GM21529 (cell line): ENCODE data around the gene TMEM150C.
A peak's percentile ranks its signal among the peaks of the same experiment; 100 is the strongest.
"Not testable (repeated sequence)": the region's sequence is repeated elsewhere in the genome, so short reads cannot be mapped to it uniquely, and the experiment has no call there.

ENCODE experiments used
- ATAC-seq: cut with Tn5 transposase; IDR thresholded peaks from one replicate; pipeline ENCODE4 v1.9.1; 2021; ENCODE audit not compliant: unreplicated experiment

Gene TMEM150C

DNA sequence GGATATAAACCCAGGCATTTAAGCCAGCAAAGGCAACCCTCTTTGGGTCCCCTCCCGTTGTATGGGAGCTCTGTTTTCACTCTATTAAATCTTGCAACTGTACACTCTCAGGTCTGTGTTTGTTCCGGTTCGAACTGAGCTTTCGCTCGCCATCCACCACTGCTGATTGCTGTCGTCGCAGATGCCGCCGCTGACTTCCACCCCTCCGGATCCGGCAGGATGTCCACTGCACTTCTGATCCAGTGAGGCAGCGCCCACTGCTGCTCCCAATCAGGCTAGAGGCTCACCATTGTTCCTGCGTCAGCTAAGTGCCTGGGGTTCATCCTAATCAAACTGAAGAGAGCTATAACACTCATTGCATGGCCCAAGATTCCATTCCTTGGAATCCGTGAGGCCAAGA is 82.2 kb downstream of the TMEM150C start:
- ATAC-seq: no peak

DNA sequence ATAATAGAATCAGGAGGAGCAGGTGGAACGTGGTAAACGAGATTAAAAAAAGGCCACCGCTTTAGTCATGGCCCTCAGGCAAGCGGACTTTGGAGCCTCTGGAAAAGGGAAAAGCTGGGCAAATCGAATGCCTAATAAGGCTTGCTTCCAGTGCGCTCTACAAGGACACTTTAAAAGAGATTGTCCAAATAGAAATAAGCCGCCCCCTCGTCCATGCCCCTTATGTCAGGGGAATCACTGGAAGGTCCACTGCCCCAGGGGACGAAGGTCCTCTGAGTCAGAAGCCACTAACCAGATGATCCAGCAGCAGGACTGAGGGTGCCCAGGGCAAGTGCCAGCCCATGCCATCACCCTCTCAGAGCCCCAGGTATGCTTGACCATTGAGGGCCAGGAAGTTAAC is 84.3 kb downstream of the TMEM150C start:
- not testable (repeated sequence) for ATAC-seq

- ATAC-seq: not testable (repeated sequence)
Measured at GRCh38 chr4:82475931-82476330, 85.9 kb downstream of the TMEM150C start.

GRCh38 chr4:82473621-82474164 is 88.1 kb downstream of the TMEM150C start:
- no peak for ATAC-seq

- ATAC-seq: not testable (repeated sequence)
Measured at GRCh38 chr4:82473080-82473479, 88.7 kb downstream of the TMEM150C start.

- ATAC-seq: no peak
Measured at GRCh38 chr4:82469791-82470345, 91.9 kb downstream of the TMEM150C start.

- no peak for ATAC-seq
Measured at GRCh38 chr4:82467471-82467870, 94.3 kb downstream of the TMEM150C start.

- ATAC-seq: no peak
Measured at GRCh38 chr4:82463221-82463620, 98.6 kb downstream of the TMEM150C start.

- no peak for ATAC-seq
Measured at GRCh38 chr4:82462415-82462831, 99.4 kb downstream of the TMEM150C start.

DNA sequence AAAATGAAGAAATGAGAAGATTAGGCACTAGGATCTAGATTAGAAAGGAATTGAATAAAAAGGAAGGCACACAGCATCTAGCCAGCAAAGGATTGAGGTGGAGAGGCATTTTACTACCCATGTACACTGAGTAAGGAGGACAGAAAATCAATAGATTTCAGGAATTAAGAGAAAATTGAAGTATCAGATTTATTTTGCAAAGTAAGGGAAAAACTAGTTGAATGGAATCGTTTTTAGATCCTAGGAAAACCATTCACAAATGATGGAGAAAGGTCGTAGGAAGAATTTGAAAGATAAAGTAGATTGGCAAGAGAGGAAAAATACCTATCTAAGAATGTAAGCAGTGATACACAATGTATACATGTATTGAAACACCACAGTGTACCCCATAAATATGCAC is 100.1 kb downstream of the TMEM150C start:
- ATAC-seq: no peak

- ATAC-seq: peak; percentile 51
Measured at GRCh38 chr4:82458729-82459128, 103.1 kb downstream of the TMEM150C start.

DNA sequence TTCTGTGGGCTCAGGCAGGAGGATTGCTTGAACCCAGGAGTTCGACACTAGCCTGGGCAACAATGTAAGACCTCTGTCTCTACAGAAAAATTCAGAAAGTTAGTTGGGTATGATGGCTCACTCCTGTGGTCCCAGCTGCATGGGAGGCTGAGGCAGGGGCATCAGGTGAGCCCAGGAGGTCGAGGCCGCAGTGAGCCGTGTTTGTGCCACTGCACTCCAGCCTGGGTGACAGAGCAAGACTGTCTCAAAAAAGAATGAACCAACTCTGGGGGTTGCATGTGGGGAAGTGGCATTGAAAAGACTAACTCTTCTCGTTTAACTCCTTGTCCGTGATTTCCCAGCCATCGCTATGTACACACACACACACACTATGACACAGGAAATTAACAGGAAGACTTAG is 104.5 kb downstream of the TMEM150C start:
- no peak for ATAC-seq

DNA sequence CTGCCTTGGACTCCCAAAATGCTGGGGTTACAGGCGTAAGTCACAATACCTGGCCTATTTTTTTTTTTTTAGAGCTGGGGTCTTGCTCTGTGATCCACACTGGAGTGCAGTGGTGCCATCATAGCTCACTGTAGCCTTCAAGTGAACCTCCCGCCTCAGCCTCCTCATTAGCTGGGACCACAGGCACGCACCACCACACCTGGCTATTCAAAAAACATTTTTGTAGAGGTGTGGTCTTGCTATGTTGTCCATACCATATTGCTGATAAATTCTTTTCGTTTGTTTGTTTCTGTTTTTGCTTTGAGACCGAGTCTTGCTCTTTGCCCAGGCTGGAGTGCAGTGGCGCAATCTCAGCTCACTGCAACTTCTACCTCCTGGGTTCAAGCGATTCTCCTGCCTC is 109.8 kb downstream of the TMEM150C start:
- ATAC-seq: no peak

GRCh38 chr4:82450966-82451755 is 110.6 kb downstream of the TMEM150C start:
- no peak for ATAC-seq

- no peak for ATAC-seq
Measured at GRCh38 chr4:82447886-82448285, 113.9 kb downstream of the TMEM150C start.

DNA sequence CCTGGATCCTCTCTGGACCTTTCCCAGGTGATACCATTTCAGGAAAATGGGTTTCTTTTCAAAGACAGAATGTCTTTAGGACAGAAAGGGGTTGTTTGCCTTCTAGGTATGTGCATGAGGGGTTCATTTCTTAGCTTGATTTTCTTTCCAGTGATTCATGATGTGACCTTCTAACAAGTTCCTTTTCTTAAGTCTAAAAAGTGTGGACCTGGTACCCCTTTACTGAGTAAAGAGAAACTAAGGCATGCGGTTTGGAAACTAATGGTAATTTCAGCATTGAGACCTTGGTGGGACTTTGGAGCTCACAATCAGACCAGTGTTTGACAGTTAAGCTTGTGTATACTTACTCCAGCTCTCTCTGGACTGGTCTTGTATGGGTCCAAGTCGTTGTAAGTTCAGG is 122.7 kb downstream of the TMEM150C start:
- no peak for ATAC-seq

- no peak for ATAC-seq
Measured at GRCh38 chr4:82437285-82438005, 124.3 kb downstream of the TMEM150C start.

DNA sequence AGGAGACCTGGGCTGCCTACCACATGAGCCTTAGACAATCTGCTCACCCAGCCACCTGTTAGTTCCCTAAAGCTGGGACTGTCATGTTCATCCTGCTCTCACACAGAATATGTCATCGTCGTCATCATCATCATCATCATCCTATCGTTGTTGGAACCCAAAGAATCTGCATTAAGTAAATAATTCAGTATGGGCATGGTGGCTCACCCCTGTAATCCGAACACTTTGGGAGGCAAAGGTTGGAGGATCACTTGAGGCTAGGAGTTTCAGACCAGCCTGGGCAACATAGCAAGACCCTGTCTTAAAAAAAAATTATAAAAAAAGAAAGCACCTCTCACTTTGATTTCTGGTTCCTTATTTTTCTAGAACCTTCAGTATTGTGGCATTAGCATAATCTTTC is 125.0 kb downstream of the TMEM150C start:
- ATAC-seq: no peak

GRCh38 chr4:82436130-82436529 is 125.7 kb downstream of the TMEM150C start:
- no peak for ATAC-seq

- ATAC-seq: no peak
Measured at GRCh38 chr4:82434949-82435348, 126.8 kb downstream of the TMEM150C start.

GRCh38 chr4:82433791-82434190 is 128.0 kb downstream of the TMEM150C start:
- no peak for ATAC-seq
